HL-60 (cell line): ENCODE data around the gene CENPP.

Experiments used
- DNase-seq, 2 experiments: peaks; one replicate each; pipeline ENCODE4 v3.0.0-alpha.2; 2010 to 2020; ENCODE audit warnings: low read depth in 1 of 2, low spot score in 1 of 2
- H3K27ac ChIP-seq: fragments of 250-450 bp; sonication (Bioruptor Pico); replicated peaks from 2 replicates; pipeline ENCODE4 v1.5.1; 2020; ENCODE audit warnings: mild to moderate bottlenecking, moderate library complexity
- H3K27me3 ChIP-seq: fragments of 250-450 bp; sonication (Bioruptor Pico); 2 replicates; pipeline ENCODE4 v1.5.1; 2021; ENCODE audit warnings: mild to moderate bottlenecking, moderate library complexity; ENCODE audit not compliant: insufficient read depth, poor library complexity, severe bottlenecking
- H3K4me3 ChIP-seq: replicated peaks from 2 replicates; pipeline ENCODE4 v1.5.1; 2011; ENCODE audit warnings: mild to moderate bottlenecking, control low read depth, low read length; ENCODE audit not compliant: insufficient read depth
- GABPA ChIP-seq: IDR thresholded peaks from 2 replicates; pipeline ENCODE4 v1.6.1; 2012; ENCODE audit warnings: low read depth
- POLR2AphosphoS5 ChIP-seq: IDR thresholded peaks from 2 replicates; pipeline ENCODE4 v1.6.1; 2012; ENCODE audit warnings: low read depth
- SPI1 ChIP-seq: IDR thresholded peaks from 2 replicates; pipeline ENCODE4 v1.6.1; 2012; ENCODE audit warnings: low read depth, mild to moderate bottlenecking, borderline replicate concordance
- TF ChIP-seq, protein P1 (sequence below): IDR thresholded peaks from 2 replicates; pipeline ENCODE4 v1.6.1; 2012; ENCODE audit warnings: low read depth; ENCODE audit not compliant: insufficient replicate concordance
- TF ChIP-seq, protein P2 (sequence below): IDR thresholded peaks from one replicate; pipeline ENCODE4 v1.5.1; 2011; ENCODE audit warnings: low read length, control low read depth, inconsistent platforms; ENCODE audit not compliant: insufficient read depth

CENPP gene

DNA sequence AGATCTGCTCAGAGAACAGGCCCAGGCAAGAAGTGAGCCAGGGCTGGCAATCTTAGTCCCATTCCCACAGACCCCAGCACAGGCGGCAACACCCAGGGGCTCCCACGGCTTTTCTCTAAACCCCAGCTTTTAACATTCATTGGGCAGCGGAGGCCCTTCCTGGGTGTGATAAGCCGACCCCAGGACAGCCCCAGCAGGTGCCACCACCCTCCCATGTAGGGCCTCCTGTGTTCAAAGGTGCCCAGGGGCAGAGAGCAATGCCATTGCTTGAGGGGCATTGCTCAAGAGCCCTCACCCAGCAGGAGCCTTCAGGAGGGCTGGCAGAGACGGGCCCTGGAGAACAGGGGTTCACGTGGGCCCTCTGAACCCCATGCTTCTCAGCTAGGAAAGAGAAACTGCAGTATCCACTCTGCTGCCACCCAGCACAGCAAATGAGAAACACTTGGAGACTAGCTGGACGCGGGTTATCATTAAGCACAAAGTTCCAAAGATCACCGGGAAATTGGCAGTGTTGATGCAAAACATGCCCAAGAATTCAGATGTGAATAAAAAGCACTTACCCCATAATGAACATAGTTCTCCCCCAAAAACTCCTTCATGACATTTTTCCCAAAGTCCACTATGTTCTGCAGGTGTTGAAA is 330.3 kb downstream of the CENPP start:
- TF ChIP-seq, protein P1, sequence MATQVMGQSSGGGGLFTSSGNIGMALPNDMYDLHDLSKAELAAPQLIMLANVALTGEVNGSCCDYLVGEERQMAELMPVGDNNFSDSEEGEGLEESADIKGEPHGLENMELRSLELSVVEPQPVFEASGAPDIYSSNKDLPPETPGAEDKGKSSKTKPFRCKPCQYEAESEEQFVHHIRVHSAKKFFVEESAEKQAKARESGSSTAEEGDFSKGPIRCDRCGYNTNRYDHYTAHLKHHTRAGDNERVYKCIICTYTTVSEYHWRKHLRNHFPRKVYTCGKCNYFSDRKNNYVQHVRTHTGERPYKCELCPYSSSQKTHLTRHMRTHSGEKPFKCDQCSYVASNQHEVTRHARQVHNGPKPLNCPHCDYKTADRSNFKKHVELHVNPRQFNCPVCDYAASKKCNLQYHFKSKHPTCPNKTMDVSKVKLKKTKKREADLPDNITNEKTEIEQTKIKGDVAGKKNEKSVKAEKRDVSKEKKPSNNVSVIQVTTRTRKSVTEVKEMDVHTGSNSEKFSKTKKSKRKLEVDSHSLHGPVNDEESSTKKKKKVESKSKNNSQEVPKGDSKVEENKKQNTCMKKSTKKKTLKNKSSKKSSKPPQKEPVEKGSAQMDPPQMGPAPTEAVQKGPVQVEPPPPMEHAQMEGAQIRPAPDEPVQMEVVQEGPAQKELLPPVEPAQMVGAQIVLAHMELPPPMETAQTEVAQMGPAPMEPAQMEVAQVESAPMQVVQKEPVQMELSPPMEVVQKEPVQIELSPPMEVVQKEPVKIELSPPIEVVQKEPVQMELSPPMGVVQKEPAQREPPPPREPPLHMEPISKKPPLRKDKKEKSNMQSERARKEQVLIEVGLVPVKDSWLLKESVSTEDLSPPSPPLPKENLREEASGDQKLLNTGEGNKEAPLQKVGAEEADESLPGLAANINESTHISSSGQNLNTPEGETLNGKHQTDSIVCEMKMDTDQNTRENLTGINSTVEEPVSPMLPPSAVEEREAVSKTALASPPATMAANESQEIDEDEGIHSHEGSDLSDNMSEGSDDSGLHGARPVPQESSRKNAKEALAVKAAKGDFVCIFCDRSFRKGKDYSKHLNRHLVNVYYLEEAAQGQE, result no peak
- H3K4me3 ChIP-seq, result no peak overlapping the region
- no peak for DNase-seq
- no peak overlapping the region for H3K27ac ChIP-seq
- no peaks in the 10 kb centered on the region for H3K27me3 ChIP-seq

DNA sequence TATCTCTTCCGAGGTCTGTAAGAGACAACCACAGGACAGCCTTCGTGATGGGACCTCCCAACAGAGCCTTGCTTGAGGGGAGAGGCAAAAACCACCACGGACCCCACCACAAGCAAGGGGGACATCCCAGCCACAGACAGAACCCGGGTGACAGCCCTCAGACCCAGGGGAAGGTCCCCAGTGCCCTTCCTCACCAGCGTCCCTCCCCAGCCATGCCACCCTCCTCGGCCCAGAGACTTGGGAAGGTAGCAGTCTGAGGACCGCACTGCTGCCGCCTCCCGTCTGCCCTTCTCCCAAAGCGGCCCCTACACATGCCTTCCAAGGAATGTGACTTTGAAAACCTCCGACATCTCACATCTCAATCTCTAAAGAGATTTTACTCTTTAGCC is 330.8 kb downstream of the CENPP start:
- H3K27ac ChIP-seq, result no peak overlapping the region
- no peaks in the 10 kb centered on the region for H3K27me3 ChIP-seq
- no peak for DNase-seq
- no peak overlapping the region for H3K4me3 ChIP-seq
- no peak for TF ChIP-seq SPI1
- TF ChIP-seq, protein P1, result no peak
- TF ChIP-seq POLR2AphosphoS5, result no peak
- TF ChIP-seq GABPA, result no peak
- TF ChIP-seq, protein P2, sequence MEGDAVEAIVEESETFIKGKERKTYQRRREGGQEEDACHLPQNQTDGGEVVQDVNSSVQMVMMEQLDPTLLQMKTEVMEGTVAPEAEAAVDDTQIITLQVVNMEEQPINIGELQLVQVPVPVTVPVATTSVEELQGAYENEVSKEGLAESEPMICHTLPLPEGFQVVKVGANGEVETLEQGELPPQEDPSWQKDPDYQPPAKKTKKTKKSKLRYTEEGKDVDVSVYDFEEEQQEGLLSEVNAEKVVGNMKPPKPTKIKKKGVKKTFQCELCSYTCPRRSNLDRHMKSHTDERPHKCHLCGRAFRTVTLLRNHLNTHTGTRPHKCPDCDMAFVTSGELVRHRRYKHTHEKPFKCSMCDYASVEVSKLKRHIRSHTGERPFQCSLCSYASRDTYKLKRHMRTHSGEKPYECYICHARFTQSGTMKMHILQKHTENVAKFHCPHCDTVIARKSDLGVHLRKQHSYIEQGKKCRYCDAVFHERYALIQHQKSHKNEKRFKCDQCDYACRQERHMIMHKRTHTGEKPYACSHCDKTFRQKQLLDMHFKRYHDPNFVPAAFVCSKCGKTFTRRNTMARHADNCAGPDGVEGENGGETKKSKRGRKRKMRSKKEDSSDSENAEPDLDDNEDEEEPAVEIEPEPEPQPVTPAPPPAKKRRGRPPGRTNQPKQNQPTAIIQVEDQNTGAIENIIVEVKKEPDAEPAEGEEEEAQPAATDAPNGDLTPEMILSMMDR, result no peak

- Histone ChIP-seq H3K4me3 (no peak overlapping the region), H3K27me3 (no peaks in the 10 kb centered on the region), H3K27ac (no peak overlapping the region)
- TF ChIP-seq POLR2AphosphoS5, result no peak
- TF ChIP-seq, protein P1, result no peak
- TF ChIP-seq GABPA, result no peak
- no peak for TF ChIP-seq SPI1
- TF ChIP-seq, protein P2, result no peak
- no peak for DNase-seq
Measured at GRCh38 chr9:92657296-92658094, 331.7 kb downstream of the CENPP start.
